ENCODE results near the gene SHC4. TPM values are rescaled to one million over a fixed set of nuclear protein-coding genes. Genes with fewer than 3 reads are reported as not detected.

Gene SHC4
- polyA plus RNA-seq, 1 donor from 2014 or later: 4.5 TPM

DNA sequence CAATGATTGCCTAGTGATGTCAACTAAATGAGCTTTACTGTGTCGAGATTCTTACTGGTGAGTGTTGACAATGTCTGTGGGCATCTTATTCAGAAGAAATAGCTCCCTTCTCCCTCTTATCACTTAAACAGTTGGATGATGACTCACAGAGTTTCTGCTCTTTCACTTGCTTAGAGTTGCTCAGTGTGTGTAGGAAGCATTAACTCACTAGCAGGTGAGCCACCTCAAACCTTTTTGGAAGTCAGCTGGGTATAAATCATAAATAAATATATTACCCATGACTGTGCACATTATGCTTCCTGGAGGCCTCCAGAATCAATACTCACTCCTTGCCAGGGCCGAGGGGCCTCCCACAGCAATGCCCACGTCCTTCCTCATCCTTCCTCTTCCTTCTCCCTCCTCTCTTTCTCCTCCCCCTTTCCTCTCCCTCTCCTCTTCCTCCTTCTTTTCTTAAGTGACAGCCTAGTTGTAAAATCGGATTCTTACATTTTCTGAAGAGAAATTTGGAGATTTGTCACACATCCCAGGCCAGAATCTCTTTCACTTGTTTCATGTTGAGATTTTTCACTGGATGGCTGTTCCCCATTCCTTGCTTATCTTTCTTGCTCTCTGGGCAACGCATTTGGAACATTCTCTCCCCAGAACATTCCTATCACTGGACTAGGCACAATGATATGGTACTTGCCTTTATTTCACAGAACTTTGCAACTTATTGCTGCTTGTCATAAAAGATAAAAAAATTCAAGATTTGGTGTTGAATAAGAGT lies 17.5 kb downstream of the SHC4 start:
- Histone ChIP-seq H3K36me3 (ENCODE audit: insufficient read depth, low read length) (no peaks in the 10 kb centered on the region), H3K9me2 (ENCODE audit: insufficient read depth, low read length) (no peaks in the 10 kb centered on the region), H3K4me3 (ENCODE audit: low read length) (no peak overlapping the region), H3K27ac (ENCODE audit: low read length) (no peak overlapping the region), H3K9me3 (ENCODE audit: low read length) (no peaks in the 10 kb centered on the region), H4K20me1 (ENCODE audit: insufficient read depth) (no peaks in the 10 kb centered on the region), H3K9ac (ENCODE audit: low read length) (no peak overlapping the region), H3K4me2 (ENCODE audit: low read length) (no peak overlapping the region), H3K27me3 (ENCODE audit: insufficient read depth, low read depth, low read length) (no peaks in the 10 kb centered on the region), H3F3A (ENCODE audit: insufficient read depth, low read length, poor library complexity, severe bottlenecking) (no peaks in the 10 kb centered on the region), H2AFZ (ENCODE audit: low read depth, low read length) (no peak overlapping the region), H3K79me2 (replicated peaks; ENCODE audit: insufficient read depth, low read length) (no peaks in the 10 kb centered on the region)
- TF ChIP-seq REST (IDR thresholded peaks at IDR 0.05; ENCODE audit: borderline replicate concordance): no peak
- no peak for TF ChIP-seq MXI1 (conservative IDR thresholded peaks at IDR 0.05; ENCODE audit: poor library complexity, severe bottlenecking)
- no peak for TF ChIP-seq EZH2 (IDR thresholded peaks at IDR 0.05; ENCODE audit: borderline replicate concordance, insufficient read depth, low read length, poor library complexity, severe bottlenecking)

- H3F3A ChIP-seq (ENCODE audit: insufficient read depth, low read length, poor library complexity, severe bottlenecking): no peaks in the 10 kb centered on the region
- H3K79me2 ChIP-seq (replicated peaks; ENCODE audit: insufficient read depth, low read length): no peaks in the 10 kb centered on the region
- no peak for TF ChIP-seq TAF1 (IDR thresholded peaks at IDR 0.05; ENCODE audit: low read depth)
- TF ChIP-seq SMC3 (conservative IDR thresholded peaks at IDR 0.05; ENCODE audit: poor library complexity): no peak
- TF ChIP-seq EP300 (conservative IDR thresholded peaks at IDR 0.05; ENCODE audit: poor library complexity, severe bottlenecking): no peak
- no peak for TF ChIP-seq REST (IDR thresholded peaks at IDR 0.05; ENCODE audit: borderline replicate concordance)
- TF ChIP-seq EZH2 (IDR thresholded peaks at IDR 0.05; ENCODE audit: borderline replicate concordance, insufficient read depth, low read length, poor library complexity, severe bottlenecking): no peak
- no peak for TF ChIP-seq MXI1 (conservative IDR thresholded peaks at IDR 0.05; ENCODE audit: poor library complexity, severe bottlenecking)
- TF ChIP-seq RAD21 (conservative IDR thresholded peaks at IDR 0.05): no peak
- TF ChIP-seq CTCF (IDR thresholded peaks at IDR 0.05; ENCODE audit: poor library complexity, severe bottlenecking): no peak
- TF ChIP-seq POLR2AphosphoS5 (IDR thresholded peaks at IDR 0.05): no peak
- no peak overlapping the region for H3K27ac ChIP-seq (ENCODE audit: low read length)
- H3K9me2 ChIP-seq (ENCODE audit: insufficient read depth, low read length): no peaks in the 10 kb centered on the region
- no peak overlapping the region for H2AFZ ChIP-seq (ENCODE audit: low read depth, low read length)
- H3K9ac ChIP-seq (ENCODE audit: low read length): no peak overlapping the region
- no peaks in the 10 kb centered on the region for H4K20me1 ChIP-seq (ENCODE audit: insufficient read depth)
- no peak overlapping the region for H3K4me3 ChIP-seq (ENCODE audit: low read length)
- H3K27me3 ChIP-seq (ENCODE audit: insufficient read depth, low read depth, low read length): no peaks in the 10 kb centered on the region
- no peaks in the 10 kb centered on the region for H3K36me3 ChIP-seq (ENCODE audit: insufficient read depth, low read length)
- H3K4me2 ChIP-seq (ENCODE audit: low read length): no peak overlapping the region
- H3K9me3 ChIP-seq (ENCODE audit: low read length): no peaks in the 10 kb centered on the region
Observed at GRCh38 chr15:48945386-48945785, 18.3 kb downstream of the SHC4 start.
